ENCODE measurements around the gene PDIA6.

PDIA6 gene

GRCh38 chr2:10860814-10861325, 48.3 kb upstream of the PDIA6 start (continued):
- TF ChIP-seq PATZ1 (CRISPR knock-in tag; IDR thresholded peaks at IDR 0.05; ENCODE audit: borderline replicate concordance) = no peak
- TF ChIP-seq ESRRG (CRISPR knock-in tag; IDR thresholded peaks at IDR 0.05) = no peak
- no peak for TF ChIP-seq TOX (CRISPR knock-in tag; IDR thresholded peaks at IDR 0.05; ENCODE audit: borderline replicate concordance)
- no peak for TF ChIP-seq OSR1 (CRISPR knock-in tag; IDR thresholded peaks at IDR 0.05)

DNA sequence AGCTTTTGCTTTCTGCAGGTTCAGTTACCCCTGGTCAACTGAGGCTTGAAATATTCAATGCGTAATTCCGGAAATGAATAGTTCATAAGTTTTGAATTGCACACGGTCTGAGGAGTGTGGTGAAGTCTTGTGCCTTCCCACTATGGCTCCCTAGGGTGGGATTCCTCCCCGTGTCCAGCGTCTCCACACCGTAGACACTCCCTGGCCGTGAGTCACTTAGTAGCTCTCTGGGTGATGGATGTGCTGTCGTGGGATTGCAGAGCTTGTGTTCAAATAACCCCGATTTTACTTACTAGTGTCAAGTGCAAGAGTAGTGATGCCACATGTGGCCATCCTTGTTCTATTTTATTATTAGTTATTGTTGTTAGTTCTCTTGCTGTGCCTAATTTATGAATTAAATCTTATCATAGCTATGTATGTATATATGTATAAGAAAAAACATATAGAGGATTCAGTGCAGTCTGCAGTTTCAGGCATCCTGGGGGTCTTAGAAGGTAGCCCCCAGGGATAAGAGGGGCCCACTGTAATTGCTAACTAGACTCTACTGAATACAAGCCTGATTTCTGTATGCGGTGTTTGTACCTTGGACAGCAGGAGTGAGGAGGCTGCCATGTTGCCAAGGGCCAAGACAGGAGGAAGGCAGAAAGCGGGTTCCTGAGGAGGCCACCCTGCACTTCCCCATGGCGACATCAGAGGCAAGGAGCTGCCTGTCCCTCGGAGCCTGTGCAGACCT, 47.7 kb upstream of the PDIA6 start:
- no peak for ATAC-seq
- no peak for TF ChIP-seq CSDC2 (CRISPR knock-in tag; IDR thresholded peaks at IDR 0.05)
- no peak for TF ChIP-seq TSHZ2 (CRISPR knock-in tag; IDR thresholded peaks at IDR 0.05)
- no peak for TF ChIP-seq ZFP30 (CRISPR knock-in tag; IDR thresholded peaks at IDR 0.05)
- TF ChIP-seq TOX (CRISPR knock-in tag; IDR thresholded peaks at IDR 0.05; ENCODE audit: borderline replicate concordance) = no peak
- no peak for TF ChIP-seq ZFP3 (CRISPR knock-in tag; IDR thresholded peaks at IDR 0.05)
- TF ChIP-seq, protein P1, sequence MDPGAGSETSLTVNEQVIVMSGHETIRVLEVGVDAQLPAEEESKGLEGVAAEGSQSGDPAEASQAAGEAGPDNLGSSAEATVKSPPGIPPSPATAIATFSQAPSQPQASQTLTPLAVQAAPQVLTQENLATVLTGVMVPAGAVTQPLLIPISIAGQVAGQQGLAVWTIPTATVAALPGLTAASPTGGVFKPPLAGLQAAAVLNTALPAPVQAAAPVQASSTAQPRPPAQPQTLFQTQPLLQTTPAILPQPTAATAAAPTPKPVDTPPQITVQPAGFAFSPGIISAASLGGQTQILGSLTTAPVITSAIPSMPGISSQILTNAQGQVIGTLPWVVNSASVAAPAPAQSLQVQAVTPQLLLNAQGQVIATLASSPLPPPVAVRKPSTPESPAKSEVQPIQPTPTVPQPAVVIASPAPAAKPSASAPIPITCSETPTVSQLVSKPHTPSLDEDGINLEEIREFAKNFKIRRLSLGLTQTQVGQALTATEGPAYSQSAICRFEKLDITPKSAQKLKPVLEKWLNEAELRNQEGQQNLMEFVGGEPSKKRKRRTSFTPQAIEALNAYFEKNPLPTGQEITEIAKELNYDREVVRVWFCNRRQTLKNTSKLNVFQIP (CRISPR knock-in tag; IDR thresholded peaks at IDR 0.05; ENCODE audit: borderline replicate concordance, low read depth) = no peak
- no peak for TF ChIP-seq ZNF565 (CRISPR knock-in tag; conservative IDR thresholded peaks at IDR 0.05; ENCODE audit: low read depth)
- TF ChIP-seq, protein P2, sequence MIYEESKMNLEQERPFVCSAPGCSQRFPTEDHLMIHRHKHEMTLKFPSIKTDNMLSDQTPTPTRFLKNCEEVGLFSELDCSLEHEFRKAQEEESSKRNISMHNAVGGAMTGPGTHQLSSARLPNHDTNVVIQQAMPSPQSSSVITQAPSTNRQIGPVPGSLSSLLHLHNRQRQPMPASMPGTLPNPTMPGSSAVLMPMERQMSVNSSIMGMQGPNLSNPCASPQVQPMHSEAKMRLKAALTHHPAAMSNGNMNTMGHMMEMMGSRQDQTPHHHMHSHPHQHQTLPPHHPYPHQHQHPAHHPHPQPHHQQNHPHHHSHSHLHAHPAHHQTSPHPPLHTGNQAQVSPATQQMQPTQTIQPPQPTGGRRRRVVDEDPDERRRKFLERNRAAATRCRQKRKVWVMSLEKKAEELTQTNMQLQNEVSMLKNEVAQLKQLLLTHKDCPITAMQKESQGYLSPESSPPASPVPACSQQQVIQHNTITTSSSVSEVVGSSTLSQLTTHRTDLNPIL (CRISPR knock-in tag; IDR thresholded peaks at IDR 0.05; ENCODE audit: low read depth) = no peak
- TF ChIP-seq ARNTL (CRISPR knock-in tag; IDR thresholded peaks at IDR 0.05; ENCODE audit: borderline replicate concordance, low read depth) = no peak
- TF ChIP-seq GLIS3 (CRISPR knock-in tag; IDR thresholded peaks at IDR 0.05) = no peak
- TF ChIP-seq, protein P3, sequence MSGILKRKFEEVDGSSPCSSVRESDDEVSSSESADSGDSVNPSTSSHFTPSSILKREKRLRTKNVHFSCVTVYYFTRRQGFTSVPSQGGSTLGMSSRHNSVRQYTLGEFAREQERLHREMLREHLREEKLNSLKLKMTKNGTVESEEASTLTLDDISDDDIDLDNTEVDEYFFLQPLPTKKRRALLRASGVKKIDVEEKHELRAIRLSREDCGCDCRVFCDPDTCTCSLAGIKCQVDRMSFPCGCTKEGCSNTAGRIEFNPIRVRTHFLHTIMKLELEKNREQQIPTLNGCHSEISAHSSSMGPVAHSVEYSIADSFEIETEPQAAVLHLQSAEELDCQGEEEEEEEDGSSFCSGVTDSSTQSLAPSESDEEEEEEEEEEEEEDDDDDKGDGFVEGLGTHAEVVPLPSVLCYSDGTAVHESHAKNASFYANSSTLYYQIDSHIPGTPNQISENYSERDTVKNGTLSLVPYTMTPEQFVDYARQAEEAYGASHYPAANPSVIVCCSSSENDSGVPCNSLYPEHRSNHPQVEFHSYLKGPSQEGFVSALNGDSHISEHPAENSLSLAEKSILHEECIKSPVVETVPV (CRISPR knock-in tag; IDR thresholded peaks at IDR 0.05) = no peak
- TF ChIP-seq BACH2 (CRISPR knock-in tag; IDR thresholded peaks at IDR 0.05; ENCODE audit: borderline replicate concordance) = no peak
- no peak for TF ChIP-seq ISL1 (CRISPR knock-in tag; IDR thresholded peaks at IDR 0.05)
- TF ChIP-seq OSR1 (CRISPR knock-in tag; IDR thresholded peaks at IDR 0.05) = no peak
- TF ChIP-seq RARB (CRISPR knock-in tag; IDR thresholded peaks at IDR 0.05) = no peak

GRCh38 chr2:10859278-10859677, 46.7 kb upstream of the PDIA6 start:
- no peak for ATAC-seq
- TF ChIP-seq ZFP30 (CRISPR knock-in tag; IDR thresholded peaks at IDR 0.05) (no peak), GLIS3 (CRISPR knock-in tag; IDR thresholded peaks at IDR 0.05) (no peak), ZNF565 (CRISPR knock-in tag; conservative IDR thresholded peaks at IDR 0.05; ENCODE audit: low read depth) (no peak), PPARA (CRISPR knock-in tag; IDR thresholded peaks at IDR 0.05; ENCODE audit: borderline replicate concordance) (no peak), PATZ1 (CRISPR knock-in tag; IDR thresholded peaks at IDR 0.05; ENCODE audit: borderline replicate concordance) (no peak), RARB (CRISPR knock-in tag; IDR thresholded peaks at IDR 0.05) (no peak), ESRRG (CRISPR knock-in tag; IDR thresholded peaks at IDR 0.05) (no peak), TCF4 (CRISPR knock-in tag; IDR thresholded peaks at IDR 0.05; ENCODE audit: borderline replicate concordance) (no peak), BACH2 (CRISPR knock-in tag; IDR thresholded peaks at IDR 0.05; ENCODE audit: borderline replicate concordance) (no peak)
- TF ChIP-seq, protein P2 (CRISPR knock-in tag; IDR thresholded peaks at IDR 0.05; ENCODE audit: low read depth) = no peak
- TF ChIP-seq, protein P1 (CRISPR knock-in tag; IDR thresholded peaks at IDR 0.05; ENCODE audit: borderline replicate concordance, low read depth) = no peak
- TF ChIP-seq, protein P3 (CRISPR knock-in tag; IDR thresholded peaks at IDR 0.05) = no peak

All from SK-N-SH treated with all-trans-retinoic acid at 6 μM for 48 hours (cell line).